Measurements from ENCODE around the gene TTC21A. TPM values are rescaled to one million over a fixed set of nuclear protein-coding genes. Genes with fewer than 3 reads are reported as not detected.

Gene TTC21A
- total and polyA plus RNA-seq, 7 donors, result 0.60 to 7.1 (median 4.3) TPM

DNA sequence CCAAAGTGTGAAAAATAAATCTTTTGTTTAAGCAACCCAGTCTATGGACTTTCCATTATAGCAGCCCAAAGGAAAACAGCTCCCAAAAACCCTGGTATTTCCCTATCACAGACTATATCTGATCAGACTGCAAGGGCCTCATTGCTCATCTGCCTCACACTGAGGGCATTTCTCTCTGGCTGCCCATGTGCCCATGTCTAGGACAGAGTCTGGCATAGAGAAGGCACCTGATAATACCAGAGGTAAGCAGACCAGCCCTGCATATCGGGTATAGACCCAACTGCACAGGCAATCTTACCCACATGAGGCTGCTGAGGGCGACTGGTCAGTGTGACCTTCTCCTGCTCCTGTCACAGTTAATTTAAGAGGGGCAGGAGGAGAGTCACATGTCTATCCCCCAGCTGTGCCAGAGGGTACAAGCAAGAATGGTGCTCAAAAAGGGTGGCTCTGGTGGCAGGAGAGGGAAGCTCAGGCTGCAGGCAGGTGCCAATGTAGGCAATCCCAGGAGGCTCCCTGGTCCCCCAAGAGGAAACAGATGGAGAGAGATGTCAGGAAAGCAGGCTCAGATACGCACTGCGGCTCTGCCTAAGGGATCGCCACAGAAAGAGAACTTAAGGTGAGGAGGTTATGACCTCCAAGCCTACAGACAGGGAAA is 42.8 kb downstream of the TTC21A start:
- peaks cover 0 to 14% (median under 1%) of the 10 kb centered on the region in 4 donors for H3K36me3 ChIP-seq
- no peaks in the 10 kb centered on the region for H3K27me3 ChIP-seq
- H3K4me1 ChIP-seq, result peaks cover 0 to 82% (median 77%) of the 10 kb centered on the region in 4 donors
- DNase-seq, result no peak
- 54 to 83% methylated on average over 5 of the region's 5 CpGs for WGBS, 2 donors
- H3K4me3 ChIP-seq, result peak overlapping the region in 3 of 4 donors; percentile 100
- H3K27ac ChIP-seq, result peak overlapping the region; percentile 97 to 100 (median 100)
- TF ChIP-seq EP300 (IDR thresholded peaks at IDR 0.05), result no peak
- TF ChIP-seq, protein P1, sequence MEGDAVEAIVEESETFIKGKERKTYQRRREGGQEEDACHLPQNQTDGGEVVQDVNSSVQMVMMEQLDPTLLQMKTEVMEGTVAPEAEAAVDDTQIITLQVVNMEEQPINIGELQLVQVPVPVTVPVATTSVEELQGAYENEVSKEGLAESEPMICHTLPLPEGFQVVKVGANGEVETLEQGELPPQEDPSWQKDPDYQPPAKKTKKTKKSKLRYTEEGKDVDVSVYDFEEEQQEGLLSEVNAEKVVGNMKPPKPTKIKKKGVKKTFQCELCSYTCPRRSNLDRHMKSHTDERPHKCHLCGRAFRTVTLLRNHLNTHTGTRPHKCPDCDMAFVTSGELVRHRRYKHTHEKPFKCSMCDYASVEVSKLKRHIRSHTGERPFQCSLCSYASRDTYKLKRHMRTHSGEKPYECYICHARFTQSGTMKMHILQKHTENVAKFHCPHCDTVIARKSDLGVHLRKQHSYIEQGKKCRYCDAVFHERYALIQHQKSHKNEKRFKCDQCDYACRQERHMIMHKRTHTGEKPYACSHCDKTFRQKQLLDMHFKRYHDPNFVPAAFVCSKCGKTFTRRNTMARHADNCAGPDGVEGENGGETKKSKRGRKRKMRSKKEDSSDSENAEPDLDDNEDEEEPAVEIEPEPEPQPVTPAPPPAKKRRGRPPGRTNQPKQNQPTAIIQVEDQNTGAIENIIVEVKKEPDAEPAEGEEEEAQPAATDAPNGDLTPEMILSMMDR (IDR thresholded peaks at IDR 0.05), result peak in 1 of 4 experiments; percentile 42
- intact Hi-C loops (cut with DNase I), result no loop called here
- H3K9me3 ChIP-seq, result no peaks in the 10 kb centered on the region

GRCh38 chr3:39150803-39151631 is 43.5 kb downstream of the TTC21A start:
- no peaks in the 10 kb centered on the region for H3K27me3 ChIP-seq
- H3K9me3 ChIP-seq, result no peaks in the 10 kb centered on the region
- peak overlapping the region; percentile 90 to 100 (median 100) for H3K4me3 ChIP-seq
- peak; percentile 96 for DNase-seq
- TF ChIP-seq POLR2A (IDR thresholded peaks at IDR 0.05) (no peak), POLR2AphosphoS5 (IDR thresholded peaks at IDR 0.05) (peak; percentile 36 to 73 (median 63)), EP300 (IDR thresholded peaks at IDR 0.05) (peak in 2 of 4 donors; percentile 7 to 62)
- TF ChIP-seq, protein P1 (IDR thresholded peaks at IDR 0.05), result no peak
- H3K27ac ChIP-seq, result peak overlapping the region; percentile 97 to 100 (median 100)
- H3K4me1 ChIP-seq, result peaks cover 0 to 74% (median 72%) of the 10 kb centered on the region in 4 donors
- intact Hi-C loops (cut with DNase I), result loop anchor here (1.0 kb wide), 1 partner anchor 44 kb away; the partner anchor contains the start of genes GORASP1 and TTC21A
- H3K36me3 ChIP-seq, result peaks cover 0 to 6% (median 0%) of the 10 kb centered on the region in 4 donors
- 45 to 51% methylated on average over 9 of the region's 9 CpGs for WGBS, 2 donors

- Histone ChIP-seq H3K36me3 (no peaks in the 10 kb centered on the region), H3K4me3 (peak overlapping the region; percentile 29 to 100 (median 100)), H3K9me3 (no peaks in the 10 kb centered on the region), H3K27ac (peak overlapping the region; percentile 97 to 100 (median 100)), H3K4me1 (peaks cover 0 to 45% (median 42%) of the 10 kb centered on the region in 4 donors), H3K27me3 (no peaks in the 10 kb centered on the region)
- intact Hi-C loops (cut with DNase I), result loop anchor here (1.0 kb wide), 1 partner anchor 23 kb away; no protein-coding TSS in a partner anchor
- TF ChIP-seq POLR2AphosphoS5 (IDR thresholded peaks at IDR 0.05) (no peak), POLR2A (IDR thresholded peaks at IDR 0.05) (no peak), EP300 (IDR thresholded peaks at IDR 0.05) (no peak)
- TF ChIP-seq, protein P1 (IDR thresholded peaks at IDR 0.05), result no peak
- no peak for DNase-seq
- 36 to 50% methylated on average over 9 of the region's 9 CpGs for WGBS, 2 donors
Observed at GRCh38 chr3:39153977-39154279, 46.4 kb downstream of the TTC21A start.

DNA sequence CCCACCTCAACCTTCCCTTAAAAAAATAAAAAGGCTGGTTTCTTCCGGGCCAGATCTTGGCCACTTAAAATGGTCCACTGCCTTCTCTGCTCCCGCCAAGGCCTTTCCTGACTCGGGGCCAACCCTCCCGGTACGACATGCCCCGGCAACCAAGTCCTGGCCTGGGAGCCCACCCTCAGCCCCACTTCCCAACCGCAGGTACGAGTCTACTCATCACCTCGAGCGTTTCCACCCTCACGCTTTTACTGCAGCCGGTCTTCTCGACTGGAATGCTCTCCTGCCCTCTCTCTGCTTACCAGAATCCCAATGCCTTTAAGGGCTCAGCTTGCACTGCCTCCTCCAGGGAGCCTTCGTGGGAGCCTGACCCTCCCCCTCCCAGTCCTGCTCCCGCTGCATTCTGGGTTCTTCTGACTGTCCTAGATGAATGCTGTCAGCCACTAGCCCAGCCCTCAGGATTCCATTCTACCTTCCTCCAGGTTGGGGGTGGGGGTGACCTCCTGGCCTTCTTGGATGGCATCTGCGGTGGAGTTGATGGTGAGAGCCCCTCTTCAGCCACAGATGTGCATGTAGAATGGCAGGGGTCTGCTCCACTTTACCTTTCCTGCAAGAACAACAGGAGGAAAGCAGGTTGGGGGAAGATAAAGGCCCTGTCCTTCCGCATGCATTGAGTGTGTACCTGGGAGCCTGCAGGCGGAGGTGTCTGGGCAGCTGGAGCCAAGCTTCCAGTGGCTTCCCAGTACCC is 47.0 kb downstream of the TTC21A start:
- Histone ChIP-seq H3K27me3 (no peaks in the 10 kb centered on the region), H3K9me3 (no peaks in the 10 kb centered on the region), H3K36me3 (no peaks in the 10 kb centered on the region), H3K27ac (peak overlapping the region; percentile 97 to 100 (median 100)), H3K4me3 (peak overlapping the region in 2 of 4 donors; percentile 100), H3K4me1 (peaks cover 0 to 40% (median 37%) of the 10 kb centered on the region in 4 donors)
- TF ChIP-seq EP300 (IDR thresholded peaks at IDR 0.05), result no peak
- TF ChIP-seq, protein P1 (IDR thresholded peaks at IDR 0.05), result no peak
- peak in 1 of 4 donors; percentile 31 for TF ChIP-seq POLR2AphosphoS5 (IDR thresholded peaks at IDR 0.05)
- 63 to 74% methylated on average over 18 of the region's 18 CpGs for WGBS, 2 donors
- intact Hi-C loops (cut with DNase I), result loop anchor here (1.0 kb wide), 1 partner anchor 23 kb away; no protein-coding TSS in a partner anchor
- peak; percentile 79 for DNase-seq

Measured in sigmoid colon (tissue), 7 donors.